HCT116 (cell line): Measurements from ENCODE around the gene NGRN. TPM values are rescaled to one million over a fixed set of nuclear protein-coding genes. Genes with fewer than 3 reads are reported as not detected.

Experiments
- ATAC-seq: fragments of 200-7000 bp; cut with Tn5 transposase; 2 replicates; pipeline ENCODE4 v1.9.1; 2020; ENCODE audit warnings: mild to moderate bottlenecking, moderate library complexity
- BruUV-seq: library from RNA; stranded (reverse); fragments of 400-500 nt; replicated peaks from 2 replicates; lab custom pipeline; 2021; lab: Mats Ljungman, UMichigan
- CTCF ChIA-PET: fragments of 300-600 bp; sonication (Branson Sonifier 250); formaldehyde crosslinking; loops from one replicate; lab custom pipeline; 2021; ENCODE audit warnings: antibody characterized with exemption; lab: Charles Lee
- POLR2A ChIA-PET: fragments of 300-600, 350-600 bp; sonication (Branson Sonifier 250); formaldehyde crosslinking; loops from one replicate; lab custom pipeline; 2021; ENCODE audit warnings: antibody characterized with exemption; lab: Charles Lee
- RAD21 ChIA-PET, 2 experiments: fragments of 300-600 bp; sonication (Branson Sonifier 250); formaldehyde crosslinking; loops; one replicate each; lab custom pipeline; 2023; ENCODE audit warnings: low total read pairs in 2 of 2; ENCODE audit not compliant: uncharacterized antibody in 2 of 2, unreplicated experiment in 2 of 2, low non-redundant PET in 1 of 2; lab: Charles Lee
- DNase-seq: peaks from one replicate; pipeline ENCODE4 v3.0.0-alpha.2; 2010; ENCODE audit warnings: low read depth, low spot score
- H2AFZ ChIP-seq: fragments of 200-600 bp; shearing (Covaris generic), sonication (generic); 2 replicates; pipeline ENCODE4 v1.6.1; 2017; ENCODE audit warnings: low read depth, mixed run types, mixed read lengths, antibody characterized with exemption, low read length; ENCODE audit not compliant: poor library complexity, severe bottlenecking
- H3K27ac ChIP-seq: 2 replicates; pipeline ENCODE4 v1.5.1; 2012; ENCODE audit warnings: low read depth, low read length
- H3K27me3 ChIP-seq: fragments of 200-600 bp; sonication (generic); 2 replicates; pipeline ENCODE4 v1.6.1; 2016; ENCODE audit warnings: mixed run types, low read length, mixed read lengths; ENCODE audit not compliant: insufficient read depth
- H3K36me3 ChIP-seq, 2 experiments: fragments of 200-500 bp in 1 of 2; fragments of 200-600 bp in 1 of 2; sonication (Bioruptor generic) in 1 of 2; sonication (generic) in 1 of 2; 2 replicates each; pipeline versions ENCODE4 v1.5.1 to v1.6.1; 2014 to 2016; ENCODE audit warnings: low read length in 2 of 2, inconsistent platforms in 1 of 2, mixed read lengths in 1 of 2, mixed run types in 1 of 2; ENCODE audit not compliant: insufficient read depth in 2 of 2, control insufficient read depth in 1 of 2
- H3K4me1 ChIP-seq, 2 experiments: fragments of 200-600 bp in 1 of 2; sonication (generic) in 1 of 2; 2 replicates each; pipeline versions ENCODE4 v1.5.1 to v1.6.1; 2012 to 2017; ENCODE audit warnings: low read length in 2 of 2, inconsistent platforms in 1 of 2, mild to moderate bottlenecking in 1 of 2, mixed read lengths in 1 of 2, mixed run types in 1 of 2, moderate library complexity in 1 of 2; ENCODE audit not compliant: insufficient read depth in 2 of 2, control insufficient read depth in 1 of 2
- H3K4me2 ChIP-seq: fragments of 200-600 bp; sonication (generic); 2 replicates; pipeline ENCODE4 v1.6.1; 2017; ENCODE audit warnings: mixed run types, low read length, mixed read lengths
- H3K4me3 ChIP-seq, 2 experiments: fragments of 200-600 bp in 1 of 2; sonication (generic) in 1 of 2; replicated peaks in 1 of 2; 2 replicates each; pipeline ENCODE4 v1.5.1; 2011 to 2016; ENCODE audit warnings: low read length in 2 of 2, control low read depth in 1 of 2, low read depth in 1 of 2, mild to moderate bottlenecking in 1 of 2, mixed read lengths in 1 of 2, mixed run types in 1 of 2
- H3K79me2 ChIP-seq: fragments of 200-600 bp; sonication (generic); 2 replicates; pipeline ENCODE4 v1.6.1; 2017; ENCODE audit warnings: mild to moderate bottlenecking, mixed run types, low read length, moderate library complexity, mixed read lengths; ENCODE audit not compliant: insufficient read depth
- H3K9ac ChIP-seq: fragments of 200-600 bp; sonication (generic); 2 replicates; pipeline ENCODE4 v1.6.1; 2016; ENCODE audit warnings: low read length, mixed read lengths
- H3K9me2 ChIP-seq: fragments of 200-600 bp; sonication (generic), shearing (Covaris generic); 2 replicates; pipeline ENCODE4 v1.6.1; 2017; ENCODE audit warnings: mixed run types, mild to moderate bottlenecking, moderate library complexity; ENCODE audit not compliant: insufficient read depth
- H3K9me3 ChIP-seq, 2 experiments: fragments of 200-500 bp in 1 of 2; fragments of 200-600 bp in 1 of 2; sonication (Bioruptor generic) in 1 of 2; sonication (generic) in 1 of 2; 2 replicates each; pipeline ENCODE4 v1.6.1; 2014 to 2017; ENCODE audit warnings: low read length in 2 of 2, mixed read lengths in 2 of 2, inconsistent platforms in 1 of 2, low read depth in 1 of 2, mild to moderate bottlenecking in 1 of 2, mixed run types in 1 of 2, moderate library complexity in 1 of 2; ENCODE audit not compliant: control insufficient read depth in 1 of 2, insufficient read depth in 1 of 2
- H4K20me1 ChIP-seq: fragments of 200-600 bp; sonication (generic), shearing (Covaris generic); 2 replicates; pipeline ENCODE4 v1.6.1; 2017; ENCODE audit warnings: mixed run types, mild to moderate bottlenecking, moderate library complexity; ENCODE audit not compliant: insufficient read depth
- ATF3 ChIP-seq: IDR thresholded peaks from 2 replicates; pipeline ENCODE4 v1.6.1; 2012
- CBX3 ChIP-seq: IDR thresholded peaks from 2 replicates; pipeline ENCODE4 v1.6.1; 2012; ENCODE audit warnings: low read depth
- CEBPB ChIP-seq: IDR thresholded peaks from 2 replicates; pipeline ENCODE4 v1.6.1; 2012; ENCODE audit warnings: low read depth
- EGR1 ChIP-seq: IDR thresholded peaks from 2 replicates; pipeline ENCODE4 v1.6.1; 2012; ENCODE audit warnings: low read depth
- ELF1 ChIP-seq: IDR thresholded peaks from 2 replicates; pipeline ENCODE4 v1.6.1; 2012; ENCODE audit warnings: low read depth, borderline replicate concordance
- EZH2 ChIP-seq: fragments of 200-600 bp; sonication (generic); IDR thresholded peaks from 2 replicates; pipeline ENCODE4 v1.6.1; 2017; ENCODE audit warnings: antibody characterized with exemption, mixed run types
- EZH2phosphoT487 ChIP-seq: fragments of 200-600 bp; IDR thresholded peaks from 2 replicates; pipeline ENCODE4 v1.6.1; 2018; ENCODE audit warnings: antibody characterized with exemption, borderline replicate concordance
- FOSL1 ChIP-seq: IDR thresholded peaks from 2 replicates; pipeline ENCODE4 v1.6.1; 2012; ENCODE audit warnings: low read depth
- JUND ChIP-seq: IDR thresholded peaks from 2 replicates; pipeline ENCODE4 v1.6.1; 2012
- MAX ChIP-seq: IDR thresholded peaks from 2 replicates; pipeline ENCODE4 v1.6.1; 2012
- POLR2A ChIP-seq: IDR thresholded peaks from 2 replicates; pipeline ENCODE4 v1.7.0; 2011; ENCODE audit warnings: borderline replicate concordance; ENCODE audit not compliant: insufficient read depth, insufficient read length; ENCODE audit errors: extremely low read depth
- REST ChIP-seq: IDR thresholded peaks from 2 replicates; pipeline ENCODE4 v1.6.1; 2012; ENCODE audit warnings: low read depth
- SIN3A ChIP-seq: IDR thresholded peaks from 2 replicates; pipeline ENCODE4 v1.6.1; 2012; ENCODE audit warnings: low read depth
- SP1 ChIP-seq: IDR thresholded peaks from 2 replicates; pipeline ENCODE4 v1.6.1; 2012; ENCODE audit warnings: low read depth
- SRF ChIP-seq: IDR thresholded peaks from 2 replicates; pipeline ENCODE4 v1.6.1; 2012; ENCODE audit warnings: low read depth
- TCF7L2 ChIP-seq: IDR thresholded peaks from 2 replicates; pipeline ENCODE4 v1.7.0; 2011; ENCODE audit warnings: borderline replicate concordance, inconsistent platforms; ENCODE audit not compliant: insufficient read depth, insufficient read length; ENCODE audit errors: extremely low read depth
- YY1 ChIP-seq: IDR thresholded peaks from 2 replicates; pipeline ENCODE4 v1.6.1; 2011; ENCODE audit warnings: low read length, low read depth, moderate library complexity, mild to moderate bottlenecking; ENCODE audit not compliant: insufficient replicate concordance; ENCODE audit errors: extremely low read depth
- ZNF274 ChIP-seq: fragments of 200-500 bp; sonication (Bioruptor generic); IDR thresholded peaks from 2 replicates; pipeline ENCODE4 v1.6.1; 2014; ENCODE audit warnings: mild to moderate bottlenecking, low read depth, low read length, inconsistent platforms
- intact Hi-C: fragments of 100-400 bp; cut with micrococcal nuclease; formaldehyde crosslinking; loops from 2 replicates; pipeline ENCODE4 v1.10.0; 2022
- total RNA-seq: library from RNA; stranded (reverse); gene quantifications from one replicate; pipeline ENCODE4 v1.2.1, GENCODE V29; 2021; ENCODE audit not compliant: unreplicated experiment
- TF ChIP-seq, protein P1 (sequence below): IDR thresholded peaks from 2 replicates; pipeline ENCODE4 v1.6.1; 2011; ENCODE audit warnings: mild to moderate bottlenecking, low read length, moderate library complexity; ENCODE audit not compliant: insufficient replicate concordance; ENCODE audit errors: extremely low read depth
- TF ChIP-seq, protein P2 (sequence below), 3 experiments: fragments of 200-600 bp in 1 of 3; sonication (generic) in 1 of 3; IDR thresholded peaks in 2 of 3; conservative IDR thresholded peaks in 1 of 3; 2 replicates each; pipeline ENCODE4 v1.5.1; 2012 to 2017; ENCODE audit warnings: low read depth in 2 of 3, low read length in 2 of 3, antibody characterized with exemption in 1 of 3, borderline replicate concordance in 1 of 3, control low read depth in 1 of 3, mild to moderate bottlenecking in 1 of 3, mixed read lengths in 1 of 3, mixed run types in 1 of 3, moderate library complexity in 1 of 3; ENCODE audit not compliant: insufficient read depth in 1 of 3

Gene NGRN
- total RNA-seq, 1 experiment from 2014 or later: 72.7 TPM

GRCh38 chr15:90287101-90287500, 21.6 kb downstream of the NGRN start:
- no peaks in the 10 kb centered on the region for H3K9me2 ChIP-seq
- no peak overlapping the region for H3K9ac ChIP-seq
- no TSS peak for BruUV-seq
- no peak for ATAC-seq
- no peak overlapping the region for H3K4me3 ChIP-seq
- no peaks in the 10 kb centered on the region for H3K36me3 ChIP-seq
- intact Hi-C loops: no loop called here
- H3K4me1 ChIP-seq: peaks cover 4 to 11% of the 10 kb centered on the region in 2 experiments; a peak in 3 of 4 replicates
- no peaks in the 10 kb centered on the region for H3K79me2 ChIP-seq
- no peak for DNase-seq
- no peaks in the 10 kb centered on the region for H3K27me3 ChIP-seq
- no peak for TF ChIP-seq TCF7L2
- no peak for TF ChIP-seq FOSL1
- TF ChIP-seq SIN3A: no peak
- TF ChIP-seq JUND: no peak
- TF ChIP-seq POLR2A: no peak
- no peak for TF ChIP-seq EZH2phosphoT487
- no peak for TF ChIP-seq YY1
- no peak for TF ChIP-seq CBX3
- no peak for TF ChIP-seq REST
- no peak for TF ChIP-seq CEBPB
- TF ChIP-seq, protein P1, sequence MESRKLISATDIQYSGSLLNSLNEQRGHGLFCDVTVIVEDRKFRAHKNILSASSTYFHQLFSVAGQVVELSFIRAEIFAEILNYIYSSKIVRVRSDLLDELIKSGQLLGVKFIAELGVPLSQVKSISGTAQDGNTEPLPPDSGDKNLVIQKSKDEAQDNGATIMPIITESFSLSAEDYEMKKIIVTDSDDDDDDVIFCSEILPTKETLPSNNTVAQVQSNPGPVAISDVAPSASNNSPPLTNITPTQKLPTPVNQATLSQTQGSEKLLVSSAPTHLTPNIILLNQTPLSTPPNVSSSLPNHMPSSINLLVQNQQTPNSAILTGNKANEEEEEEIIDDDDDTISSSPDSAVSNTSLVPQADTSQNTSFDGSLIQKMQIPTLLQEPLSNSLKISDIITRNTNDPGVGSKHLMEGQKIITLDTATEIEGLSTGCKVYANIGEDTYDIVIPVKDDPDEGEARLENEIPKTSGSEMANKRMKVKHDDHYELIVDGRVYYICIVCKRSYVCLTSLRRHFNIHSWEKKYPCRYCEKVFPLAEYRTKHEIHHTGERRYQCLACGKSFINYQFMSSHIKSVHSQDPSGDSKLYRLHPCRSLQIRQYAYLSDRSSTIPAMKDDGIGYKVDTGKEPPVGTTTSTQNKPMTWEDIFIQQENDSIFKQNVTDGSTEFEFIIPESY: no peak
- no peak for TF ChIP-seq EZH2
- TF ChIP-seq, protein P2, sequence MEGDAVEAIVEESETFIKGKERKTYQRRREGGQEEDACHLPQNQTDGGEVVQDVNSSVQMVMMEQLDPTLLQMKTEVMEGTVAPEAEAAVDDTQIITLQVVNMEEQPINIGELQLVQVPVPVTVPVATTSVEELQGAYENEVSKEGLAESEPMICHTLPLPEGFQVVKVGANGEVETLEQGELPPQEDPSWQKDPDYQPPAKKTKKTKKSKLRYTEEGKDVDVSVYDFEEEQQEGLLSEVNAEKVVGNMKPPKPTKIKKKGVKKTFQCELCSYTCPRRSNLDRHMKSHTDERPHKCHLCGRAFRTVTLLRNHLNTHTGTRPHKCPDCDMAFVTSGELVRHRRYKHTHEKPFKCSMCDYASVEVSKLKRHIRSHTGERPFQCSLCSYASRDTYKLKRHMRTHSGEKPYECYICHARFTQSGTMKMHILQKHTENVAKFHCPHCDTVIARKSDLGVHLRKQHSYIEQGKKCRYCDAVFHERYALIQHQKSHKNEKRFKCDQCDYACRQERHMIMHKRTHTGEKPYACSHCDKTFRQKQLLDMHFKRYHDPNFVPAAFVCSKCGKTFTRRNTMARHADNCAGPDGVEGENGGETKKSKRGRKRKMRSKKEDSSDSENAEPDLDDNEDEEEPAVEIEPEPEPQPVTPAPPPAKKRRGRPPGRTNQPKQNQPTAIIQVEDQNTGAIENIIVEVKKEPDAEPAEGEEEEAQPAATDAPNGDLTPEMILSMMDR (IDR thresholded peaks at IDR 0.05 in 2 of 3, conservative IDR thresholded peaks at IDR 0.05 in 1 of 3; ENCODE audit: borderline replicate concordance in 1 of 3, insufficient read depth in 1 of 3, low read depth in 2 of 3, low read length in 2 of 3): no peak
- TF ChIP-seq ZNF274: no peak
- TF ChIP-seq ELF1: no peak
- no peak for TF ChIP-seq MAX
- no peak for TF ChIP-seq EGR1
- no peak for TF ChIP-seq SP1
- no peak for TF ChIP-seq ATF3
- TF ChIP-seq SRF: no peak
- H3K27ac ChIP-seq: no peak overlapping the region
- no peak overlapping the region for H3K4me2 ChIP-seq
- H4K20me1 ChIP-seq: no peaks in the 10 kb centered on the region
- ChIA-PET RAD21 (no interaction called here), POLR2A (no interaction called here), CTCF (interaction anchor here (0.8 to 2.5 kb wide), 4 partner anchors 10 to 146 kb away, joined by 3 to 8 read pairs (median 3); partner anchors contain the start of gene SEMA4B)
- H3K9me3 ChIP-seq: no peaks in the 10 kb centered on the region
- H2AFZ ChIP-seq: no peak overlapping the region
